H1 (cell line): ENCODE measurements around the gene CRKL. TPM values are rescaled to one million over a fixed set of nuclear protein-coding genes. Genes with fewer than 3 reads are reported as not detected.

Experiments used
- CTCF ChIA-PET: fragments of 300-600 bp; sonication (Branson Sonifier 250); formaldehyde crosslinking; loops from one replicate; lab custom pipeline; 2021; ENCODE audit not compliant: partially characterized antibody; lab: Charles Lee
- POLR2A ChIA-PET: fragments of 300-600 bp; sonication (Branson Sonifier 250); formaldehyde crosslinking; loops from one replicate; lab custom pipeline; 2021; ENCODE audit warnings: inconsistent platforms; ENCODE audit not compliant: partially characterized antibody; lab: Charles Lee
- DNase-seq, 2 experiments: peaks; one replicate each; pipeline versions ENCODE4 v3.0.0 to v3.0.0-alpha.2; 2010 to 2022; ENCODE audit warnings: low spot score in 2 of 2, low read depth in 1 of 2, mixed read lengths in 1 of 2
- FAIRE-seq: peaks from 2 replicates; lab custom pipeline; 2011; peaks lifted over from hg19 to GRCh38; lab: Jason Lieb, UNC
- H2AFZ ChIP-seq: 2 replicates; pipeline ENCODE4 v1.8.1; 2012; ENCODE audit warnings: low read length, inconsistent platforms
- H2AK5ac ChIP-seq: 2 replicates; pipeline ENCODE4 v1.6.1; 2013; ENCODE audit warnings: low read depth, low read length
- H2BK120ac ChIP-seq: replicated peaks from 2 replicates; pipeline ENCODE3; 2013; ENCODE audit warnings: low read depth, low read length, inconsistent platforms
- H2BK12ac ChIP-seq: 2 replicates; pipeline ENCODE4 v1.6.1; 2013; ENCODE audit warnings: low read depth, low read length
- H2BK15ac ChIP-seq: 2 replicates; pipeline ENCODE4 v1.6.1; 2013; ENCODE audit warnings: low read length
- H2BK20ac ChIP-seq: 2 replicates; pipeline ENCODE4 v1.6.1; 2013; ENCODE audit warnings: low read length
- H2BK5ac ChIP-seq: 2 replicates; pipeline ENCODE4 v1.6.1; 2013; ENCODE audit warnings: low read depth, low read length
- H3K14ac ChIP-seq: 2 replicates; pipeline ENCODE4 v1.6.1; 2013; ENCODE audit warnings: inconsistent platforms; ENCODE audit not compliant: insufficient read length
- H3K18ac ChIP-seq: 2 replicates; pipeline ENCODE4 v1.6.1; 2013; ENCODE audit warnings: low read length; ENCODE audit errors: extremely low read depth
- H3K23ac ChIP-seq: 2 replicates; pipeline ENCODE4 v1.6.1; 2013; ENCODE audit warnings: inconsistent platforms; ENCODE audit not compliant: insufficient read length
- H3K23me2 ChIP-seq: 2 replicates; pipeline ENCODE4 v1.6.1; 2013; ENCODE audit warnings: low read depth, low read length
- H3K27ac ChIP-seq: 2 replicates; pipeline ENCODE4 v1.6.1; 2011; ENCODE audit warnings: low read depth, low read length, inconsistent platforms
- H3K27me3 ChIP-seq, 4 experiments: replicated peaks in 1 of 4; 1 replicate in 1 of 4; 2 replicates in 3 of 4; pipeline versions ENCODE4 v1.6.1 to v1.8.1; 2011 to 2013; ENCODE audit warnings: low read length in 3 of 4, mild to moderate bottlenecking in 3 of 4, inconsistent platforms in 2 of 4, mixed read lengths in 2 of 4, moderate library complexity in 1 of 4; ENCODE audit not compliant: control insufficient read depth in 3 of 4, insufficient read depth in 3 of 4; ENCODE audit errors: extremely low read depth in 1 of 4
- H3K36me3 ChIP-seq, 4 experiments: 2 replicates each; pipeline versions ENCODE4 v1.6.1 to v1.8.1; 2011 to 2013; ENCODE audit warnings: mild to moderate bottlenecking in 4 of 4, low read length in 3 of 4, moderate library complexity in 2 of 4, control low read depth in 1 of 4, inconsistent platforms in 1 of 4; ENCODE audit not compliant: insufficient read depth in 4 of 4, control insufficient read depth in 2 of 4
- H3K4ac ChIP-seq: replicated peaks from 2 replicates; pipeline ENCODE3; 2013; ENCODE audit warnings: low read length, low read depth, mixed read lengths, inconsistent platforms; ENCODE audit not compliant: insufficient read length
- H3K4me1 ChIP-seq, 4 experiments: replicated peaks in 1 of 4; 1 replicate in 1 of 4; 2 replicates in 3 of 4; pipeline versions ENCODE4 v1.6.1 to v1.8.1; 2011 to 2013; ENCODE audit warnings: low read length in 3 of 4, inconsistent platforms in 2 of 4, mixed read lengths in 1 of 4; ENCODE audit not compliant: insufficient read depth in 4 of 4, control insufficient read depth in 3 of 4
- H3K4me2 ChIP-seq, 2 experiments: 2 replicates each; pipeline versions ENCODE4 v1.6.1 to v1.8.1; 2011 to 2013; ENCODE audit warnings: low read depth in 2 of 2, low read length in 2 of 2, control low read depth in 1 of 2, inconsistent platforms in 1 of 2, mild to moderate bottlenecking in 1 of 2; ENCODE audit not compliant: insufficient read depth in 1 of 2
- H3K4me3 ChIP-seq, 4 experiments: fragments of 200-600, 300-600 bp in 1 of 4; sonication (generic), shearing (Covaris generic), sonication (Bioruptor Twin) in 1 of 4; 2 replicates each; pipeline versions ENCODE4 v1.5.1 to v1.8.1; 2011 to 2016; ENCODE audit warnings: low read length in 4 of 4, low read depth in 3 of 4, control low read depth in 2 of 4, inconsistent platforms in 2 of 4, mild to moderate bottlenecking in 2 of 4, mixed read lengths in 1 of 4, moderate library complexity in 1 of 4; ENCODE audit not compliant: insufficient read depth in 2 of 4; ENCODE audit errors: extremely low read depth in 1 of 4
- H3K56ac ChIP-seq: replicated peaks from 2 replicates; pipeline ENCODE3; 2013; ENCODE audit warnings: low read depth, mild to moderate bottlenecking, mixed read lengths, low read length, inconsistent platforms; ENCODE audit not compliant: insufficient read length
- H3K79me1 ChIP-seq: 2 replicates; pipeline ENCODE4 v1.6.1; 2013; ENCODE audit warnings: low read depth, low read length, control low read depth
- H3K79me2 ChIP-seq, 2 experiments: 2 replicates each; pipeline versions ENCODE4 v1.6.1 to v1.8.1; 2012 to 2013; ENCODE audit warnings: low read length in 2 of 2, mild to moderate bottlenecking in 2 of 2, inconsistent platforms in 1 of 2; ENCODE audit not compliant: insufficient read depth in 2 of 2, control insufficient read depth in 1 of 2
- H3K9ac ChIP-seq, 4 experiments: replicated peaks in 1 of 4; 1 replicate in 1 of 4; 2 replicates in 3 of 4; pipeline versions ENCODE4 v1.6.1 to v1.8.1; 2011 to 2013; ENCODE audit warnings: low read depth in 3 of 4, low read length in 3 of 4, control low read depth in 2 of 4, mild to moderate bottlenecking in 2 of 4, moderate library complexity in 2 of 4, inconsistent platforms in 1 of 4; ENCODE audit errors: extremely low read depth in 1 of 4
- H3K9me3 ChIP-seq, 2 experiments: 2 replicates each; pipeline versions ENCODE4 v1.6.1 to v1.8.1; 2012 to 2013; ENCODE audit warnings: mild to moderate bottlenecking in 2 of 2, moderate library complexity in 2 of 2, control low read depth in 1 of 2, inconsistent platforms in 1 of 2, low read depth in 1 of 2, low read length in 1 of 2, mixed read lengths in 1 of 2; ENCODE audit not compliant: insufficient read depth in 2 of 2
- H4K20me1 ChIP-seq, 2 experiments: replicated peaks in 1 of 2; 2 replicates each; pipeline versions ENCODE3 to v1.8.1; 2011 to 2013; ENCODE audit warnings: inconsistent platforms in 2 of 2, low read length in 2 of 2, mild to moderate bottlenecking in 1 of 2; ENCODE audit not compliant: insufficient read depth in 2 of 2, control insufficient read depth in 1 of 2
- H4K5ac ChIP-seq: 2 replicates; pipeline ENCODE4 v1.6.1; 2013; ENCODE audit warnings: low read length, low read depth, mixed read lengths, inconsistent platforms; ENCODE audit not compliant: insufficient read length
- H4K8ac ChIP-seq: 2 replicates; pipeline ENCODE4 v1.8.0; 2013; ENCODE audit warnings: mild to moderate bottlenecking, moderate library complexity, low read length, inconsistent platforms; ENCODE audit not compliant: insufficient read depth; ENCODE audit errors: extremely low read depth
- H4K91ac ChIP-seq: replicated peaks from 2 replicates; pipeline ENCODE3; 2013; ENCODE audit warnings: low read length, mixed read lengths, inconsistent platforms; ENCODE audit not compliant: insufficient read length
- BACH1 ChIP-seq: IDR thresholded peaks from 2 replicates; pipeline ENCODE4 v1.6.1; 2012; ENCODE audit warnings: low read length, improper control_type of control experiment
- CBX5 ChIP-seq: fragments of 300-800, 300-1000 bp; sonication (generic); IDR thresholded peaks from 2 replicates; pipeline ENCODE4 v1.7.1; 2016; ENCODE audit warnings: antibody characterized with exemption, low read length, low read depth
- CBX8 ChIP-seq: fragments of 300-800, 300-1000 bp; sonication (generic); IDR thresholded peaks from 2 replicates; pipeline ENCODE4 v1.7.1; 2016; ENCODE audit warnings: low read depth, low read length, borderline replicate concordance
- CHD2 ChIP-seq: IDR thresholded peaks from 2 replicates; pipeline ENCODE4 v1.6.1; 2012; ENCODE audit warnings: low read length, improper control_type of control experiment
- TBP ChIP-seq: IDR thresholded peaks from 2 replicates; pipeline ENCODE4 v1.6.1; 2011; ENCODE audit warnings: low read depth, low read length, improper control_type of control experiment
- WGBS, 2 experiments: shearing (Covaris generic) in 1 of 2; methylation state at CpG; one replicate each; pipeline versions ENCODE4 v1.1.6 to v1.1.7; 2013 to 2015; ENCODE audit warnings: low lambda C conversion rate in 2 of 2, mixed read lengths in 2 of 2, inconsistent platforms in 1 of 2, low coverage in 1 of 2, missing lambda C conversion rate in 1 of 2; ENCODE audit not compliant: insufficient replicate concordance in 2 of 2, insufficient coverage in 1 of 2, insufficient read length in 1 of 2; ENCODE audit errors: extremely low coverage in 1 of 2, missing lambda C conversion rate in 1 of 2; 5-methylcytosine and 5-hydroxymethylcytosine counted together
- polyA plus RNA-seq, 7 experiments: library from polyadenylated mRNA; depleted of rRNA in 3 of 7; stranded (reverse) in 5 of 7; unstranded in 2 of 7; fragments of >200 nt in 5 of 7; fragments of 200-250 nt in 2 of 7; gene quantifications; 1 replicate in 5 of 7; 2 replicates in 1 of 7; 4 replicates in 1 of 7; pipeline versions ENCODE4 v1.2.1 to v1.2.3, GENCODE V29; 2011 to 2013; ENCODE audit warnings: missing spikeins in 2 of 7, mixed read lengths in 2 of 7
- total RNA-seq: library from RNA; stranded (reverse); fragmentation: NEBNext Ultra II Directional; extraction: Animal tissue kit (Norgen Biotek cat#: 25700); gene quantifications from 2 replicates; pipeline ENCODE4 v1.2.1, GENCODE V29; 2021

The CRKL gene
- total and polyA plus RNA-seq, 2 of the 8 experiments (the other 6 are each of a cell fraction or from before 2014, with no cell fraction given), result 34.5 to 94.5 TPM

GRCh38 chr22:20869234-20869633 lies 48.0 kb upstream of the CRKL start:
- no peak overlapping the region for H3K14ac ChIP-seq
- no peaks in the 10 kb centered on the region for H3K23me2 ChIP-seq
- no peaks in the 10 kb centered on the region for H3K27me3 ChIP-seq
- no peaks in the 10 kb centered on the region; the same call in none of the 2 replicates for H3K79me1 ChIP-seq
- no peak overlapping the region for H2BK20ac ChIP-seq
- no peak for FAIRE-seq
- H3K56ac ChIP-seq, result no peak overlapping the region
- H3K79me2 ChIP-seq, result no peaks in the 10 kb centered on the region
- no peak overlapping the region for H4K8ac ChIP-seq
- H3K4me1 ChIP-seq, result no peaks in the 10 kb centered on the region; a peak in 1 of 7 replicates
- H2BK5ac ChIP-seq, result no peak overlapping the region
- no peak overlapping the region for H4K5ac ChIP-seq
- no peak overlapping the region for H2BK120ac ChIP-seq
- no peaks in the 10 kb centered on the region for H3K9me3 ChIP-seq
- H3K4me3 ChIP-seq, result no peak overlapping the region
- no peak overlapping the region for H4K91ac ChIP-seq
- no peak overlapping the region for H3K18ac ChIP-seq
- CTCF ChIA-PET, result interaction anchor here (0.6 to 3.6 kb wide), 4 partner anchors 16 to 96 kb away, joined by 3 to 18 read pairs (median 3); no protein-coding TSS in a partner anchor
- no peak overlapping the region for H3K4ac ChIP-seq
- TF ChIP-seq BACH1, result no peak
- no peak for TF ChIP-seq CBX5
- no peak for TF ChIP-seq CHD2
- no peak for TF ChIP-seq TBP
- TF ChIP-seq CBX8, result no peak
- TF ChIP-seq, all 59 proteins: peak for 0
- H3K23ac ChIP-seq, result no peak overlapping the region
- DNase-seq, result no peak
- no peak overlapping the region for H2BK15ac ChIP-seq
- peaks cover 1 to 6% of the 10 kb centered on the region in 2 experiments for H4K20me1 ChIP-seq
- no peak overlapping the region for H2BK12ac ChIP-seq
- POLR2A ChIA-PET, result no interaction called here
- H3K27ac ChIP-seq, result no peak overlapping the region
- H2AFZ ChIP-seq, result no peak overlapping the region
- H2AK5ac ChIP-seq, result no peak overlapping the region
- WGBS, 2 experiments, result 93% methylated on average over 2 of the region's 2 CpGs; no CpG with 5 or more reads in 1 of the 2 experiments
- H3K36me3 ChIP-seq, result no peaks in the 10 kb centered on the region; a peak in 1 of 8 replicates
- H3K4me2 ChIP-seq, result no peak overlapping the region
- H3K9ac ChIP-seq, result no peak overlapping the region
